ENCODE data around the gene SPARC. TPM values are rescaled to one million over a fixed set of nuclear protein-coding genes. Genes with fewer than 3 reads are reported as not detected.

Gene SPARC
- polyA plus RNA-seq, 1 donor (not counting 4 experiments of a cell fraction or from before 2014, with no cell fraction given) = 397 TPM

DNA sequence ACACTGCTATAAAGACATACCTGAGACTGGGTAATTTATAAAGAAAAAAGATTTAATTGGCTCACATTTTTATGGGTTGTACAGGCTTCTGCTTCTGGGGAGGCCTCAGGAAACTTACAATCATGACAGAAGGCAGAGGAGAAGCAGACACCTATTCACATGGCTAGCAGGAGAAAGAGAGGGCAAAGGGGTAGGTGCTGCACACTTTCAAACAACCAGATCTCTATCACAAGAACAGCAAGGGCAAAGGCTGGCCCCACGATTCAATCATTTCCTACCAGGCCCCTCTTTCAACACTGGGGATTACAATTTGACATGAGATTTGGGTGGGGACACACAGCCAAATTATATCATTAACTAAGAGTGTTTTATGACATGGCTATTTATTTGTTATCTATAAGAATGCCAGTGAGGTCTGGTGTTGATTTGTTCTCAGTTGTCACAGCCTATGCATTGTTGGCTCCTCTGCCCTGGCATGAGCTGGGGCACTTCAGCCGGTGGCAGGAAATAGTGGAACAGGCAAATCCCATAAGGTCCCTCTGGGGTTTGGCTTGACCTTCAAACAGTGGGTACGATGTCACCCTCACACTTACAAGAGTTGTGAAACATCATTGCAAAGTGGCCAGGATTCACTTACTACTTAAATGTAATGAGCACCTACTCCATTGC, 44.1 kb downstream of the SPARC start:
- no peaks in the 10 kb centered on the region for H3K36me3 ChIP-seq (ENCODE audit: control insufficient read depth in 2 of 2, extremely low read depth in 1 of 2, insufficient read depth in 2 of 2, low read length in 2 of 2)
- peaks cover 48% of the 10 kb centered on the region for H3K4me1 ChIP-seq (ENCODE audit: control insufficient read depth, extremely low read depth, insufficient read depth, low read length)
- DNase-seq (ENCODE audit: low read depth, low spot score) (no peak), FAIRE-seq (no peak)
- no peak overlapping the region for H3K4me2 ChIP-seq (ENCODE audit: control insufficient read depth, extremely low read depth, insufficient read depth, low read depth, low read length)
- H3K27ac ChIP-seq (ENCODE audit: control insufficient read depth, insufficient read depth, low read length) = no peak overlapping the region
- dilution Hi-C loops (cut with MboI; ENCODE audit: extremely low pct_ligation_motif_present, low sequenced_read_pairs) = no loop called here
- no peak overlapping the region for H3K4me3 ChIP-seq (ENCODE audit: control insufficient read depth in 2 of 3, extremely low read depth in 1 of 3, insufficient read depth in 2 of 3, low read depth in 1 of 3, low read length in 3 of 3)
- H3K27me3 ChIP-seq (ENCODE audit: control insufficient read depth, extremely low read depth, insufficient read depth, low read length) = no peaks in the 10 kb centered on the region
- H3K79me2 ChIP-seq (ENCODE audit: control insufficient read depth, insufficient read depth, low read length) = no peaks in the 10 kb centered on the region
- no peak overlapping the region for H3K9ac ChIP-seq (ENCODE audit: control insufficient read depth, extremely low read depth, insufficient read depth, low read length)
- TF ChIP-seq EZH2 (IDR thresholded peaks at IDR 0.05; ENCODE audit: low read length) = no peak
- no peak for TF ChIP-seq CTCF (optimal IDR thresholded peaks at IDR 0.05 in 1 of 3, IDR thresholded peaks at IDR 0.05 in 1 of 3, conservative IDR thresholded peaks at IDR 0.05 in 1 of 3; ENCODE audit: extremely low read depth in 1 of 3, insufficient read depth in 2 of 3, low read length in 3 of 3)
- H3K9me3 ChIP-seq (ENCODE audit: control insufficient read depth, low read depth, low read length) = no peaks in the 10 kb centered on the region
- H2AFZ ChIP-seq (ENCODE audit: control insufficient read depth, low read length) = no peak overlapping the region
- no peaks in the 10 kb centered on the region for H3K9me1 ChIP-seq (ENCODE audit: control insufficient read depth, extremely low read depth, insufficient read depth, low read length)
- H4K20me1 ChIP-seq (ENCODE audit: control insufficient read depth, extremely low read depth, insufficient read depth, low read length) = no peaks in the 10 kb centered on the region

DNA sequence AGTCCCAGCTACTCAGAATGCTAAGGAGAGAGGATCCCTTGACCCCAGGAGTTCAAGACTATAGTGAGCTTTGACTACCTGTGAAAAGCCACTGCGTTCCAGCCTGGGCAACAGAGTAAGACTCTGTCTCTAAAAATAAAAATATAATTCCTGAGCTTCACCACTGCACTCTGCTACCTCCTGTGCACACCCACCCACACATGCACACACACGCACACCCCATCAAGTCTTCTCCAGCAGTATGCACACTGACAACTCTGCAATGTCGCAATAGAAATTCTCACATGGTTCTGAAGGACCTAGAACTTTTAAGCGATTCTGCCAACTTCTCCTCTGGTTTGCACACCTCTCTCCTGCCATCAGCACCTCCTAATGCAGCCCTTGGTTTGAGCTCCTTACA, 48.1 kb downstream of the SPARC start:
- H2AFZ ChIP-seq (ENCODE audit: control insufficient read depth, low read length) = no peak overlapping the region
- H3K9me3 ChIP-seq (ENCODE audit: control insufficient read depth, low read depth, low read length) = no peaks in the 10 kb centered on the region
- H4K20me1 ChIP-seq (ENCODE audit: control insufficient read depth, extremely low read depth, insufficient read depth, low read length) = no peaks in the 10 kb centered on the region
- FAIRE-seq (no peak), DNase-seq (ENCODE audit: low read depth, low spot score) (no peak)
- peaks cover 49% of the 10 kb centered on the region for H3K4me1 ChIP-seq (ENCODE audit: control insufficient read depth, extremely low read depth, insufficient read depth, low read length)
- no peak for TF ChIP-seq CTCF (optimal IDR thresholded peaks at IDR 0.05 in 1 of 3, IDR thresholded peaks at IDR 0.05 in 1 of 3, conservative IDR thresholded peaks at IDR 0.05 in 1 of 3; ENCODE audit: extremely low read depth in 1 of 3, insufficient read depth in 2 of 3, low read length in 3 of 3)
- TF ChIP-seq EZH2 (IDR thresholded peaks at IDR 0.05; ENCODE audit: low read length) = no peak
- no peak overlapping the region for H3K4me3 ChIP-seq (ENCODE audit: control insufficient read depth in 2 of 3, extremely low read depth in 1 of 3, insufficient read depth in 2 of 3, low read depth in 1 of 3, low read length in 3 of 3)
- H3K9ac ChIP-seq (ENCODE audit: control insufficient read depth, extremely low read depth, insufficient read depth, low read length) = no peak overlapping the region
- H3K4me2 ChIP-seq (ENCODE audit: control insufficient read depth, extremely low read depth, insufficient read depth, low read depth, low read length) = no peak overlapping the region
- no peaks in the 10 kb centered on the region for H3K79me2 ChIP-seq (ENCODE audit: control insufficient read depth, insufficient read depth, low read length)
- no peaks in the 10 kb centered on the region for H3K9me1 ChIP-seq (ENCODE audit: control insufficient read depth, extremely low read depth, insufficient read depth, low read length)
- no peak overlapping the region for H3K27ac ChIP-seq (ENCODE audit: control insufficient read depth, insufficient read depth, low read length)
- dilution Hi-C loops (cut with MboI; ENCODE audit: extremely low pct_ligation_motif_present, low sequenced_read_pairs) = no loop called here
- no peaks in the 10 kb centered on the region for H3K27me3 ChIP-seq (ENCODE audit: control insufficient read depth, extremely low read depth, insufficient read depth, low read length)
- no peaks in the 10 kb centered on the region for H3K36me3 ChIP-seq (ENCODE audit: control insufficient read depth in 2 of 2, extremely low read depth in 1 of 2, insufficient read depth in 2 of 2, low read length in 2 of 2)

All from keratinocyte (primary cell).